ENCODE measurements around the gene LGI1. TPM values are rescaled to one million over a fixed set of nuclear protein-coding genes. Genes with fewer than 3 reads are reported as not detected.

Gene LGI1
- total RNA-seq, 1 experiment from 2014 or later: 1.2 TPM

DNA sequence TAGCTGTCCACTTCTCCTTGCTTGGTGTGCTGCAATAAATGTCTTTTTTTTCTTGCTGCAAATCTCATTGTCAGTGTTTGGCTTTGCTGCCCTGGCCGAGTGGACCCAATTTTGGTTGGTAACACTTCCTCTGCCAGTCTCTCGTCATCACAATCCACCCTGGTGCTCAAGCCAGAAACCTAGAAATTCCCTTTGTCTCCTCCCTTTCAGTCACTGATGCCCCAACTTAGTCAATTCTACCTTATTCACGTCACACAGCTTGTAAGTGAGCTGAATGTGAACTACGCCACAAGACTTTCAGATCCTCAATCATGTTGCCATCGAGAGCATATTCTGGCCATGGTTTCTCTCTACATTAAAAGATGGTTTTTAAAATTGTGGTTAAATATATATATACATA is 42.4 kb upstream of the LGI1 start:
- Histone ChIP-seq H3K79me2 (ENCODE audit: insufficient read depth, low read length) (no peaks in the 10 kb centered on the region), H3K23ac (ENCODE audit: insufficient read length, low read depth, low read length) (no peak overlapping the region), H3K27me3 (ENCODE audit: insufficient read depth, low read length) (no peaks in the 10 kb centered on the region), H3K4me2 (ENCODE audit: insufficient read depth, insufficient read length, low read length) (no peak overlapping the region), H3K18ac (ENCODE audit: insufficient read length, low read depth, low read length) (no peak overlapping the region), H3T11ph (ENCODE audit: low read length) (no peak overlapping the region), H2BK5ac (ENCODE audit: insufficient read length, low read length) (no peak overlapping the region), H3K56ac (ENCODE audit: insufficient read length, low read depth, low read length) (no peak overlapping the region), H4K8ac (replicated peaks; ENCODE audit: insufficient read length, low read depth, low read length) (no peak overlapping the region), H3K79me1 (ENCODE audit: insufficient read depth, low read depth, low read length, poor library complexity, severe bottlenecking) (no peaks in the 10 kb centered on the region), H3K27ac (ENCODE audit: insufficient read length, low read depth, low read length) (no peak overlapping the region), H2BK12ac (ENCODE audit: insufficient read length, low read depth, low read length) (no peak overlapping the region), H3K14ac (ENCODE audit: insufficient read depth, low read length) (no peak overlapping the region), H4K91ac (ENCODE audit: insufficient read length, low read depth, low read length) (no peak overlapping the region), H2BK120ac (ENCODE audit: low read depth, low read length, poor library complexity, severe bottlenecking) (no peak overlapping the region), H3K9me3 (ENCODE audit: control insufficient read depth, low read depth, low read length) (no peaks in the 10 kb centered on the region), H3K4me1 (ENCODE audit: insufficient read depth, low read length) (peaks cover 3% of the 10 kb centered on the region; the same call in 1 of the 2 replicates), H3K23me2 (ENCODE audit: insufficient read length, low read depth, low read length, poor library complexity, severe bottlenecking) (no peaks in the 10 kb centered on the region), H2BK15ac (ENCODE audit: low read depth, low read length) (no peak overlapping the region), H3K4ac (ENCODE audit: low read depth, low read length) (no peak overlapping the region), H2BK20ac (ENCODE audit: low read depth, low read length, poor library complexity, severe bottlenecking) (no peak overlapping the region), H2AK5ac (ENCODE audit: insufficient read length, low read length) (no peak overlapping the region), H3K9ac (ENCODE audit: extremely low read depth, insufficient read length, low read length) (no peak overlapping the region), H2AFZ (ENCODE audit: low read length) (no peak overlapping the region), H4K5ac (ENCODE audit: insufficient read length, low read depth, low read length) (no peak overlapping the region), H4K20me1 (ENCODE audit: control insufficient read depth, insufficient read depth, insufficient read length) (no peaks in the 10 kb centered on the region)
- TF ChIP-seq, protein P1, sequence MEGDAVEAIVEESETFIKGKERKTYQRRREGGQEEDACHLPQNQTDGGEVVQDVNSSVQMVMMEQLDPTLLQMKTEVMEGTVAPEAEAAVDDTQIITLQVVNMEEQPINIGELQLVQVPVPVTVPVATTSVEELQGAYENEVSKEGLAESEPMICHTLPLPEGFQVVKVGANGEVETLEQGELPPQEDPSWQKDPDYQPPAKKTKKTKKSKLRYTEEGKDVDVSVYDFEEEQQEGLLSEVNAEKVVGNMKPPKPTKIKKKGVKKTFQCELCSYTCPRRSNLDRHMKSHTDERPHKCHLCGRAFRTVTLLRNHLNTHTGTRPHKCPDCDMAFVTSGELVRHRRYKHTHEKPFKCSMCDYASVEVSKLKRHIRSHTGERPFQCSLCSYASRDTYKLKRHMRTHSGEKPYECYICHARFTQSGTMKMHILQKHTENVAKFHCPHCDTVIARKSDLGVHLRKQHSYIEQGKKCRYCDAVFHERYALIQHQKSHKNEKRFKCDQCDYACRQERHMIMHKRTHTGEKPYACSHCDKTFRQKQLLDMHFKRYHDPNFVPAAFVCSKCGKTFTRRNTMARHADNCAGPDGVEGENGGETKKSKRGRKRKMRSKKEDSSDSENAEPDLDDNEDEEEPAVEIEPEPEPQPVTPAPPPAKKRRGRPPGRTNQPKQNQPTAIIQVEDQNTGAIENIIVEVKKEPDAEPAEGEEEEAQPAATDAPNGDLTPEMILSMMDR (conservative IDR thresholded peaks at IDR 0.05): no peak
- H3K4me3 Mint-ChIP-seq: no peak overlapping the region
- WGBS (ENCODE audit: extremely low coverage, insufficient read length, low lambda C conversion rate): no CpG with 5 or more reads among the region's 5 CpGs
- no peaks in the 10 kb centered on the region; a peak in 1 of 5 replicates for H3K9me3 Mint-ChIP-seq
- H3K27me3 Mint-ChIP-seq (ENCODE audit: low read depth): no peaks in the 10 kb centered on the region
- no peak overlapping the region for H3K27ac Mint-ChIP-seq
- DNase-seq: no peak
- no peaks in the 10 kb centered on the region for H3K36me3 Mint-ChIP-seq (ENCODE audit: insufficient read depth in 1 of 3, low read depth in 3 of 3)
- peaks cover 19 to 20% of the 10 kb centered on the region in 2 experiments for H3K4me1 Mint-ChIP-seq
